K562 (cell line): ENCODE measurements around the gene TENT4B. TPM values are rescaled to one million over a fixed set of nuclear protein-coding genes. Genes with fewer than 3 reads are reported as not detected.
A peak's percentile ranks its signal among the peaks of the same experiment; 100 is the strongest.

Experiments used
- DDX20 ChIP-seq: fragments of 450-650 bp; IDR thresholded peaks from 2 replicates; pipeline ENCODE4 v1.6.1; 2016; ENCODE audit warnings: missing genetic modification characterization, low read depth, mild to moderate bottlenecking, missing compliant biosample characterization, moderate library complexity
- ELF4 ChIP-seq: fragments of 450-650 bp; formaldehyde crosslinking; IDR thresholded peaks from 2 replicates; pipeline ENCODE4 v1.4.0; 2022; ENCODE audit warnings: missing genetic modification characterization
- ETS2 ChIP-seq: IDR thresholded peaks from 2 replicates; pipeline ENCODE4 v1.6.1; 2016; ENCODE audit warnings: borderline replicate concordance, missing genetic modification characterization, mild to moderate bottlenecking, moderate library complexity, missing compliant biosample characterization; ENCODE audit not compliant: poor library complexity, severe bottlenecking
- FOXJ2 ChIP-seq: fragments of 200-800 bp; sonication (Bioruptor generic); IDR thresholded peaks from 2 replicates; pipeline ENCODE4 v1.6.1; 2016; ENCODE audit warnings: missing genetic modification characterization, missing compliant biosample characterization
- HNRNPLL ChIP-seq: fragments of 200-400 bp; formaldehyde crosslinking; IDR thresholded peaks from 2 replicates; pipeline ENCODE4 v1.6.1; 2017; ENCODE audit warnings: low read length, low read depth, mild to moderate bottlenecking; ENCODE audit not compliant: poor library complexity, severe bottlenecking
- HOMEZ ChIP-seq: fragments of 250-450 bp; sonication (Bioruptor Pico); IDR thresholded peaks from 2 replicates; pipeline ENCODE4 v1.4.0; 2020; ENCODE audit warnings: mild to moderate bottlenecking, moderate library complexity
- MIER1 ChIP-seq: fragments of 450-650 bp; IDR thresholded peaks from 2 replicates; pipeline ENCODE4 v1.6.1; 2016; ENCODE audit warnings: antibody characterized with exemption, mild to moderate bottlenecking, low read depth
- MTF1 ChIP-seq: fragments of 250-450 bp; sonication (Bioruptor Pico); IDR thresholded peaks from 2 replicates; pipeline ENCODE4 v1.9.0; 2021; ENCODE audit warnings: moderate library complexity, mild to moderate bottlenecking, inconsistent platforms, borderline replicate concordance
- MYBL2 ChIP-seq, 2 experiments: fragments of 450-650 bp in 1 of 2; sonication (generic) in 1 of 2; formaldehyde crosslinking in 1 of 2; IDR thresholded peaks; 2 replicates each; pipeline versions ENCODE4 v1.6.1 to v1.8.1; 2017 to 2022; ENCODE audit warnings: borderline replicate concordance in 1 of 2, inconsistent platforms in 1 of 2, low read depth in 1 of 2, mild to moderate bottlenecking in 1 of 2, missing genetic modification reagents in 1 of 2, moderate library complexity in 1 of 2
- NR1H2 ChIP-seq: sonication (generic); formaldehyde crosslinking; IDR thresholded peaks from 2 replicates; pipeline ENCODE4 v1.4.0; 2020; ENCODE audit warnings: mild to moderate bottlenecking, missing genetic modification reagents
- RAD51 ChIP-seq: fragments of 450-650 bp; IDR thresholded peaks from 2 replicates; pipeline ENCODE4 v1.7.1; 2016; ENCODE audit warnings: low read depth, mild to moderate bottlenecking, borderline replicate concordance
- RBM25 ChIP-seq: fragments of 200-400 bp; formaldehyde crosslinking; IDR thresholded peaks from 2 replicates; pipeline ENCODE4 v1.6.1; 2018; ENCODE audit warnings: low read length, low read depth, moderate library complexity; ENCODE audit not compliant: severe bottlenecking
- RFX1 ChIP-seq: fragments of 450-650 bp; IDR thresholded peaks from 2 replicates; pipeline ENCODE4 v1.6.1; 2016; ENCODE audit warnings: mild to moderate bottlenecking, moderate library complexity
- RFX5 ChIP-seq: IDR thresholded peaks from 2 replicates; pipeline ENCODE4 v1.6.1; 2011; ENCODE audit warnings: low read depth, mild to moderate bottlenecking, improper control_type of control experiment, low read length
- SMAD4 ChIP-seq: fragments of 250-450 bp; sonication (Bioruptor Pico); conservative IDR thresholded peaks from 2 replicates; pipeline ENCODE4 v1.8.0; 2021; ENCODE audit warnings: inconsistent platforms, mild to moderate bottlenecking, moderate library complexity
- SRSF9 ChIP-seq: fragments of 200-400 bp; formaldehyde crosslinking; IDR thresholded peaks from 2 replicates; pipeline ENCODE4 v1.6.1; 2017; ENCODE audit warnings: low read depth, low read length, borderline replicate concordance
- YBX1 ChIP-seq: fragments of 450-650 bp; IDR thresholded peaks from 2 replicates; pipeline ENCODE4 v1.7.1; 2016; ENCODE audit warnings: mild to moderate bottlenecking
- ZKSCAN8 ChIP-seq: fragments of 200-800 bp; sonication (Bioruptor generic); IDR thresholded peaks from 2 replicates; pipeline ENCODE4 v1.6.1; 2016; ENCODE audit warnings: missing genetic modification characterization, missing compliant biosample characterization
- ZNF12 ChIP-seq: sonication (generic); formaldehyde crosslinking; IDR thresholded peaks from 2 replicates; pipeline ENCODE4 v1.4.0; 2020; ENCODE audit warnings: mild to moderate bottlenecking, missing genetic modification reagents
- ZNF354B ChIP-seq: fragments of 250-450 bp; sonication (Bioruptor Pico); IDR thresholded peaks from 2 replicates; pipeline ENCODE4 v1.4.0; 2020
- ZNF384 ChIP-seq: IDR thresholded peaks from 2 replicates; pipeline ENCODE4 v1.6.1; 2012; ENCODE audit warnings: low read depth, low read length, improper control_type of control experiment
- ZNF655 ChIP-seq: fragments of 250-450 bp; sonication (Bioruptor Pico); IDR thresholded peaks from 2 replicates; pipeline ENCODE4 v1.5.0; 2021
- ZNF766 ChIP-seq: fragments of 200-800 bp; sonication (Bioruptor generic); conservative IDR thresholded peaks from 2 replicates; pipeline ENCODE4 v1.6.1; 2016; ENCODE audit warnings: missing genetic modification characterization, missing compliant biosample characterization
- ZNF77 ChIP-seq: fragments of 250-450 bp; sonication (Bioruptor Pico); IDR thresholded peaks from 2 replicates; pipeline ENCODE4 v1.5.0; 2020
- polyA plus RNA-seq, 8 experiments: library from polyadenylated mRNA; depleted of rRNA in 4 of 8; stranded (reverse) in 5 of 8; unstranded in 3 of 8; fragments of >200 nt; fragmentation: Nextera tagmentation in 2 of 8; fragmentation: Illumina TruSeq in 1 of 8; extraction: Ambion mirVana in 2 of 8; extraction: Trizol in 1 of 8; gene quantifications; 2 replicates each; pipeline versions ENCODE4 v1.2.1 to v1.2.3, GENCODE V29; 2011 to 2014; ENCODE audit warnings: inconsistent platforms in 1 of 8, missing spikeins in 1 of 8
- total RNA-seq, 7 experiments: library from RNA; depleted of rRNA in 6 of 7; stranded (reverse); fragments of >200 nt in 6 of 7; fragmentation: Illumina TruSeq in 2 of 7; extraction: Trizol in 2 of 7; gene quantifications; 2 replicates each; pipeline versions ENCODE4 v1.2.1 to v1.2.3, GENCODE V29; 2011 to 2021; ENCODE audit warnings: low replicate concordance in 1 of 7
- TF ChIP-seq, protein P1 (sequence below): fragments of 250-450 bp; sonication (Bioruptor Pico); IDR thresholded peaks from 2 replicates; pipeline ENCODE4 v1.4.0; 2020; ENCODE audit warnings: mild to moderate bottlenecking, moderate library complexity, borderline replicate concordance

Gene TENT4B
- total and polyA plus RNA-seq, 9 of the 15 experiments (the other 6 are each of a cell fraction or from before 2014, with no cell fraction given) = 5.2 to 8.4 (median 7.0) TPM

DNA sequence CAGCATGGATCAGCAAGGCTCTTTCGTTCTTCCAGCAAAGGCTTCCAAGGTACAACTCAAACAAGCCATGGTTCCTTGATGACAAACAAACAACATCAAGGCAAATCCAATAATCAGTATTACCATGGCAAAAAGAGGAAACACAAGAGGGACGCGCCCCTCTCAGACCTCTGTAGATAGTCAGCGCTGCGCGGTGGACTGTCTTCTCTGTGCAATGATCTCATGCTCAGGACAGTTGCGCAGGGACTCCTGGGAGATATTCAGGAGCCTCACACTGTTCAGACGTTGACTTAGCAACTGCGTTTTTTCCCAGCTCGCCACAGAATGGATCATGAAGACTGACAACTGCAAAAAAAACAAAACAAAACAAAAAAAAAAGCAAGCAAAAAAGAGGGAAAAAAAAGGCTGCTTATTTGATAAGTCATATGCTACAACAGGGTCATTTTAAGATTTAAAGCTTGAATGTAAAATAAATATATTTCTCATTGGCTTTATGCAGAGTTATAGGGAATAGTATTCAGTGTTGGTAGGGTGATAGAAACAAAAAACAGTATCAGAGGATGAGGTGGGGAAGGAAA lies 76.1 kb downstream of the TENT4B start (continued):
- TF ChIP-seq DDX20 (tag) (no peak), MTF1 (no peak), YBX1 (no peak), ZNF12 (no peak), ETS2 (no peak), SRSF9 (no peak), ZNF384 (no peak), HNRNPLL (peak; percentile 73), ELF4 (CRISPR knock-in tag) (no peak), MIER1 (no peak), RAD51 (no peak), ZNF766 (CRISPR knock-in tag) (no peak), ZNF354B (CRISPR knock-in tag) (no peak), ZNF77 (CRISPR knock-in tag) (no peak), SMAD4 (CRISPR knock-in tag) (peak; percentile 20; the same call in 1 of the 2 replicates), RBM25 (no peak), MYBL2 (IDR thresholded peaks at IDR 0.05; ENCODE audit: low read depth) (no peak), MYBL2 (CRISPR knock-in tag; IDR thresholded peaks at IDR 0.05; ENCODE audit: borderline replicate concordance) (no peak), ZKSCAN8 (CRISPR knock-in tag) (no peak), HOMEZ (CRISPR knock-in tag) (no peak), FOXJ2 (tag) (peak; percentile 83), RFX5 (no peak), ZNF655 (CRISPR knock-in tag) (no peak), NR1H2 (CRISPR knock-in tag) (no peak), RFX1 (peak; percentile 66)
- TF ChIP-seq, protein P1, sequence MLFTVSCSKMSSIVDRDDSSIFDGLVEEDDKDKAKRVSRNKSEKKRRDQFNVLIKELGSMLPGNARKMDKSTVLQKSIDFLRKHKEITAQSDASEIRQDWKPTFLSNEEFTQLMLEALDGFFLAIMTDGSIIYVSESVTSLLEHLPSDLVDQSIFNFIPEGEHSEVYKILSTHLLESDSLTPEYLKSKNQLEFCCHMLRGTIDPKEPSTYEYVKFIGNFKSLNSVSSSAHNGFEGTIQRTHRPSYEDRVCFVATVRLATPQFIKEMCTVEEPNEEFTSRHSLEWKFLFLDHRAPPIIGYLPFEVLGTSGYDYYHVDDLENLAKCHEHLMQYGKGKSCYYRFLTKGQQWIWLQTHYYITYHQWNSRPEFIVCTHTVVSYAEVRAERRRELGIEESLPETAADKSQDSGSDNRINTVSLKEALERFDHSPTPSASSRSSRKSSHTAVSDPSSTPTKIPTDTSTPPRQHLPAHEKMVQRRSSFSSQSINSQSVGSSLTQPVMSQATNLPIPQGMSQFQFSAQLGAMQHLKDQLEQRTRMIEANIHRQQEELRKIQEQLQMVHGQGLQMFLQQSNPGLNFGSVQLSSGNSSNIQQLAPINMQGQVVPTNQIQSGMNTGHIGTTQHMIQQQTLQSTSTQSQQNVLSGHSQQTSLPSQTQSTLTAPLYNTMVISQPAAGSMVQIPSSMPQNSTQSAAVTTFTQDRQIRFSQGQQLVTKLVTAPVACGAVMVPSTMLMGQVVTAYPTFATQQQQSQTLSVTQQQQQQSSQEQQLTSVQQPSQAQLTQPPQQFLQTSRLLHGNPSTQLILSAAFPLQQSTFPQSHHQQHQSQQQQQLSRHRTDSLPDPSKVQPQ (CRISPR knock-in tag) = no peak
